Measurements from ENCODE around the gene ARHGEF19. TPM values are rescaled to one million over a fixed set of nuclear protein-coding genes. Genes with fewer than 3 reads are reported as not detected.

The ARHGEF19 gene
- total and polyA plus RNA-seq, 9 of the 15 experiments (the other 6 are each of a cell fraction or from before 2014, with no cell fraction given) = 0.73 to 21.0 (median 5.2) TPM

GRCh38 chr1:16172964-16173446 is 39.4 kb downstream of the ARHGEF19 start (continued):
- no peak for TF ChIP-seq TRIM24 (IDR thresholded peaks at IDR 0.05)
- TF ChIP-seq ZNF785 (CRISPR knock-in tag; IDR thresholded peaks at IDR 0.05) = no peak
- TF ChIP-seq HNRNPLL (IDR thresholded peaks at IDR 0.05; ENCODE audit: low read depth, low read length, poor library complexity, severe bottlenecking) = no peak
- no peak for TF ChIP-seq HDAC6 (IDR thresholded peaks at IDR 0.05; ENCODE audit: low read depth, low read length)
- TF ChIP-seq SPI1 (IDR thresholded peaks at IDR 0.05; ENCODE audit: borderline replicate concordance, low read depth, low read length) = peak; percentile 14; the same call in 1 of the 2 replicates
- TF ChIP-seq CSDE1 (IDR thresholded peaks at IDR 0.05) = no peak
- 0 out of 2 replicates have a peak, but pooled peaks have one; percentile 39 for TF ChIP-seq XRCC5 (IDR thresholded peaks at IDR 0.05; ENCODE audit: low read depth, low read length)
- TF ChIP-seq TEAD1 (CRISPR knock-in tag; IDR thresholded peaks at IDR 0.05) = 0 out of 4 replicates have a peak, but pooled peaks of 1 of the 2 experiments have one; percentile 29
- TF ChIP-seq TBL1XR1 (IDR thresholded peaks at IDR 0.05; ENCODE audit: low read length in 2 of 2) = peak in 1 of 2 experiments; percentile 22; a peak in 1 of 4 replicates
- no peak for TF ChIP-seq ZNF318 (IDR thresholded peaks at IDR 0.05; ENCODE audit: borderline replicate concordance in 1 of 2, low read depth in 1 of 2)
- TF ChIP-seq CC2D1A (IDR thresholded peaks at IDR 0.05) = no peak
- TF ChIP-seq NUFIP1 (IDR thresholded peaks at IDR 0.05; ENCODE audit: partially characterized antibody) = no peak
- TF ChIP-seq ZNF324 (CRISPR knock-in tag; IDR thresholded peaks at IDR 0.05) = no peak
- TF ChIP-seq ZNF280A (IDR thresholded peaks at IDR 0.05; ENCODE audit: low read depth, partially characterized antibody) = no peak
- TF ChIP-seq HMGN3 (IDR thresholded peaks at IDR 0.05; ENCODE audit: borderline replicate concordance, extremely low read depth, insufficient read length, low read depth, low read length) = no peak
- no peak for TF ChIP-seq YBX1 (IDR thresholded peaks at IDR 0.05)
- TF ChIP-seq CTCFL (IDR thresholded peaks at IDR 0.05; ENCODE audit: borderline replicate concordance, insufficient read depth, low read depth, low read length, poor library complexity, severe bottlenecking) = no peak

Measured in K562 (cell line).